B cell (primary cell): ENCODE data around the gene TNFSF4.

Experiments
- CTCF ChIP-seq: fragments of 200-600 bp; IDR thresholded peaks from one replicate; pipeline ENCODE4 v1.8.0; 2022; ENCODE audit warnings: antibody characterized with exemption, mild to moderate bottlenecking
- EZH2 ChIP-seq: IDR thresholded peaks from 2 replicates; pipeline ENCODE4 v1.6.1; 2012; ENCODE audit warnings: borderline replicate concordance, low read depth, mild to moderate bottlenecking, moderate library complexity, low read length; ENCODE audit not compliant: insufficient read depth, poor library complexity, severe bottlenecking

GRCh38 chr1:173187671-173188237 lies 19.4 kb downstream of the TNFSF4 start:
- TF ChIP-seq CTCF (no peak), EZH2 (no peak)
